ENCODE data around the gene ZMYND8. TPM values are rescaled to one million over a fixed set of nuclear protein-coding genes. Genes with fewer than 3 reads are reported as not detected.
"Not testable (repeated sequence)": the region's sequence is repeated elsewhere in the genome, so short reads cannot be mapped to it uniquely, and the experiment has no call there.

Gene ZMYND8
- total RNA-seq, 4 donors from 2014 or later, result 51.3 to 106 (median 94.0) TPM

- no peak for TF ChIP-seq POLR2A (IDR thresholded peaks at IDR 0.05)
- TF ChIP-seq, protein P1, sequence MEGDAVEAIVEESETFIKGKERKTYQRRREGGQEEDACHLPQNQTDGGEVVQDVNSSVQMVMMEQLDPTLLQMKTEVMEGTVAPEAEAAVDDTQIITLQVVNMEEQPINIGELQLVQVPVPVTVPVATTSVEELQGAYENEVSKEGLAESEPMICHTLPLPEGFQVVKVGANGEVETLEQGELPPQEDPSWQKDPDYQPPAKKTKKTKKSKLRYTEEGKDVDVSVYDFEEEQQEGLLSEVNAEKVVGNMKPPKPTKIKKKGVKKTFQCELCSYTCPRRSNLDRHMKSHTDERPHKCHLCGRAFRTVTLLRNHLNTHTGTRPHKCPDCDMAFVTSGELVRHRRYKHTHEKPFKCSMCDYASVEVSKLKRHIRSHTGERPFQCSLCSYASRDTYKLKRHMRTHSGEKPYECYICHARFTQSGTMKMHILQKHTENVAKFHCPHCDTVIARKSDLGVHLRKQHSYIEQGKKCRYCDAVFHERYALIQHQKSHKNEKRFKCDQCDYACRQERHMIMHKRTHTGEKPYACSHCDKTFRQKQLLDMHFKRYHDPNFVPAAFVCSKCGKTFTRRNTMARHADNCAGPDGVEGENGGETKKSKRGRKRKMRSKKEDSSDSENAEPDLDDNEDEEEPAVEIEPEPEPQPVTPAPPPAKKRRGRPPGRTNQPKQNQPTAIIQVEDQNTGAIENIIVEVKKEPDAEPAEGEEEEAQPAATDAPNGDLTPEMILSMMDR (IDR thresholded peaks at IDR 0.05), result no peak
- no peaks in the 10 kb centered on the region for H3K9me3 ChIP-seq
- H3K4me3 ChIP-seq, result no peak overlapping the region
- H3K27ac ChIP-seq, result no peak overlapping the region
- no peaks in the 10 kb centered on the region for H3K36me3 ChIP-seq
- no peak for DNase-seq
- peaks cover 0 to 4% (median 0%) of the 10 kb centered on the region in 4 donors for H3K4me1 ChIP-seq
- H3K27me3 ChIP-seq, result no peaks in the 10 kb centered on the region
These were observed 24.0 kb upstream of the ZMYND8 start for GRCh38 chr20:47380481-47380880.

- no peaks in the 10 kb centered on the region for H3K36me3 ChIP-seq
- no peaks in the 10 kb centered on the region for H3K27me3 ChIP-seq
- peaks cover 0 to 4% (median 0%) of the 10 kb centered on the region in 4 donors for H3K4me1 ChIP-seq
- H3K4me3 ChIP-seq, result no peak overlapping the region
- TF ChIP-seq POLR2A (IDR thresholded peaks at IDR 0.05), result no peak
- TF ChIP-seq, protein P1 (IDR thresholded peaks at IDR 0.05), result no peak
- no peaks in the 10 kb centered on the region for H3K9me3 ChIP-seq
- DNase-seq, result no peak
- no peak overlapping the region for H3K27ac ChIP-seq
These were observed 23.1 kb upstream of the ZMYND8 start for GRCh38 chr20:47379433-47380150.

DNA sequence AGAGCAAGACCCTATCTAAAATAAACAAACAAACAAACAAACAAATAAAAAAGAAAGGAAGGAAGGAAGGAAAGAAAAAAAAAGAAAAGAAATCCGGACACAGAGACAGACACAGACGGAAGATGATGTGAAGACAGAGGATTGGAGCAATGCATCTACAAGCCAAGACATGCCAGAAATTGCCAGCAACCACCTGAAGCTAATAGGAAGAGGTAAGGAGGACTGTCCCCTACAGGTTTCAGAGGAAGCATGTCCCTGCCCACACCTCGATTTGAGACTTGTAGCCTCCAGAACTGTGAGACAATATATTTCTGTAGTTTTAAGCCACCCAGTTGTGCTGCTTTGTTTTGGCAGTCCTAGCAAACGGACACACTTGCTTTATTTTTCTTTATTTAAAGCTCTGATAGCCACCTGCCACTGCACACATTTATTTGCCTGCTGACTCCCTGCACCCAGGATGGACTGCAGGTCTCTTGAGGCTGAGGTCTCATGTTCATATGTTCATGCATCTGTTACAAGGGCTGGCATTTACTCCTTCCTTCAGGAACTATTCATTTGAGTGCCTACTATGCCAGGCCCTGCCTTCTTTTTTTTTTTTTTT is 20.7 kb upstream of the ZMYND8 start:
- no peak overlapping the region for H3K4me3 ChIP-seq
- H3K27ac ChIP-seq, result no peak overlapping the region
- no peak for DNase-seq
- TF ChIP-seq, protein P1 (IDR thresholded peaks at IDR 0.05), result no peak
- no peak for TF ChIP-seq POLR2A (IDR thresholded peaks at IDR 0.05)
- H3K36me3 ChIP-seq, result no peaks in the 10 kb centered on the region
- no peaks in the 10 kb centered on the region for H3K27me3 ChIP-seq
- peaks cover 0 to 7% (median 0%) of the 10 kb centered on the region in 4 donors for H3K4me1 ChIP-seq
- H3K9me3 ChIP-seq, result no peaks in the 10 kb centered on the region

- H3K9me3 ChIP-seq, H3K36me3 ChIP-seq, H3K27me3 ChIP-seq, DNase-seq, H3K27ac ChIP-seq, H3K4me3 ChIP-seq, H3K4me1 ChIP-seq: not testable (repeated sequence)
These were observed 19.7 kb upstream of the ZMYND8 start for GRCh38 chr20:47376096-47376643.

- not testable (repeated sequence) for DNase-seq, H3K4me3 ChIP-seq, H3K27ac ChIP-seq, H3K36me3 ChIP-seq, H3K27me3 ChIP-seq, H3K9me3 ChIP-seq, H3K4me1 ChIP-seq
These were observed 17.6 kb upstream of the ZMYND8 start for GRCh38 chr20:47374121-47374520.

DNA sequence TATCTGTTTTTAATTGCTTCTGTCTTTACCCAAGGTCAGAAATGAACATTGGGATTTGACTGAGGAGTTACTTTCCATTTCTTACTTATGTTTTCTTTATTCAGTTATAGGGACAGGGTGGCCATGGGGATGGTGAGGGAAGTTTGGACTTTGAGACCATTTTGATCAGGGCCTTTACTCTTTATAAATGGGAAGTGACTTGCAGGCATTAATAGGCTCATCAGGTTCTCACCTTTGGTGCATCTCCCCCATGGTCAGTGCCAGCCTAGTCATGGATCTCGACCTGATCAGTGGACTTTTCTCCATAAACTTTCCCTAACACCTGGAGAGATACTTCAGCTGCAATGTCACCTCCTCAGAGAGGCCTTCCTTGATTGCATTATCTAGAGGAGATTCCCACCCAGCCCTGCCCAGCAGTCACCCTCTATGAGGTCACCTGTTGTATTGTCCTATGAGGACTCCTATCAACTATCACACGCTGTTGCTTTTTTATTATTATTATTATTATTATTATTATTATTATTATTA is 16.8 kb upstream of the ZMYND8 start:
- Histone ChIP-seq H3K9me3 (no peaks in the 10 kb centered on the region), H3K27me3 (no peaks in the 10 kb centered on the region), H3K4me1 (peaks cover 0 to 7% (median 0%) of the 10 kb centered on the region in 4 donors), H3K36me3 (no peaks in the 10 kb centered on the region), H3K27ac (no peak overlapping the region), H3K4me3 (no peak overlapping the region)
- DNase-seq, result no peak
- TF ChIP-seq, protein P1 (IDR thresholded peaks at IDR 0.05), result no peak
- TF ChIP-seq POLR2A (IDR thresholded peaks at IDR 0.05), result no peak

Data from Peyer's patch (tissue), 4 donors.